IPS DF 4.7 (cell line): ENCODE data around the gene SLC6A3.

ENCODE experiments used
- DNase-seq: peaks from one replicate; pipeline ENCODE4 v3.0.0-alpha.2; 2013; ENCODE audit warnings: low spot score; ENCODE audit errors: extremely low read depth

SLC6A3 gene

GRCh38 chr5:1442222-1443145 lies 2.8 kb downstream of the SLC6A3 start:
- no peak for DNase-seq

- DNase-seq: no peak
Observed at GRCh38 chr5:1441166-1441865, 3.9 kb downstream of the SLC6A3 start.

DNA sequence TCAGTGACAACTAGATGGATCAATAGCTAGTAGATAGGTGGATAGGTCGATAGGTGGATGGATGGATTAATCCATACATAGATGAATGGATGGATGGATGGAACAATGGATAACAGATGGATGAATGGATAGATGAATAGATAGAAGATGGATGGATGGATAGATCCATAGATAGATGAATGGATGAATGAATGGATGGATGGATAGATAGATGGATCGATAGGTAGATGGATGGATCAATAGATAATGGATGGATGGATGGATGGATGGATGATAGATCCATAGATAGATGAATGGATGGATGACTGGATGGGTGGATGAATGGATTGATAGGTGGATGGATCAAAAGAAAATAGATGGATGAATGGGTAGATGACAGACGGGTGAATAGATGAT lies 5.1 kb downstream of the SLC6A3 start:
- no peak for DNase-seq

DNA sequence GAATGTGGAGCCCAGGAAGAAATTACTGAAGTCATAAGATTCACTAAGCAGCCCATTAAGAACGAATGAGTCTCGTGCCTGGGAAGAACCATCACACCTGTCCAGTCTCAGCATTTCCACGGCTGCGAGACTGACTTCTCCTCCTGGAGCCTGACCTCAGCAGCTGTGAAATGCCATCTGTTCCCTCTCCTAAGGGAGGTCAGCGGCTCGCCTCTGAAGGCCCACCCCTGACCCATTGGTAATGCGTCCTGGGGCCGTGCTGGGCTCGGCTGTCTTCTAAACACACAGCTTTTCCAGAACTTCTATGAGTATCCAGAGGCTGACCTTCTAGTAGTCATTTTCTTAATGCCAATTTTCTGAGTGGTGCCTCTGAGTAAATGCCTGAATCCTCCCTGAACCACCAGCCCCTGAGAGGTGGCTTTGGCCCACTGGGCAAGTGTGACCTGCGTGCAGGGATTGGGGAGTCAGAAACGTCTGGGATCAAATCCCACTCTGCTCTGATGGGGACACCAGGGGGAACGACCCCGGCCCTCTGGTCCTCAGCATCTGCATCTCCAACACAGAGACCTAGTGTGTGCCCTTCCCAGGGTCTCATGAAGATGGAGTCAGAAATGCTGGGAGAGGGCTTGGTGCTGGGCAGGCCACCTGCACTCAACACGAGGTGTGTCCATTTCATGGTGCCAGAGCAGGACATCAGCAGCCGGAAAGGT lies 5.7 kb downstream of the SLC6A3 start:
- DNase-seq: no peak

- no peak for DNase-seq
Observed at GRCh38 chr5:1438871-1439270, 6.4 kb downstream of the SLC6A3 start.

DNA sequence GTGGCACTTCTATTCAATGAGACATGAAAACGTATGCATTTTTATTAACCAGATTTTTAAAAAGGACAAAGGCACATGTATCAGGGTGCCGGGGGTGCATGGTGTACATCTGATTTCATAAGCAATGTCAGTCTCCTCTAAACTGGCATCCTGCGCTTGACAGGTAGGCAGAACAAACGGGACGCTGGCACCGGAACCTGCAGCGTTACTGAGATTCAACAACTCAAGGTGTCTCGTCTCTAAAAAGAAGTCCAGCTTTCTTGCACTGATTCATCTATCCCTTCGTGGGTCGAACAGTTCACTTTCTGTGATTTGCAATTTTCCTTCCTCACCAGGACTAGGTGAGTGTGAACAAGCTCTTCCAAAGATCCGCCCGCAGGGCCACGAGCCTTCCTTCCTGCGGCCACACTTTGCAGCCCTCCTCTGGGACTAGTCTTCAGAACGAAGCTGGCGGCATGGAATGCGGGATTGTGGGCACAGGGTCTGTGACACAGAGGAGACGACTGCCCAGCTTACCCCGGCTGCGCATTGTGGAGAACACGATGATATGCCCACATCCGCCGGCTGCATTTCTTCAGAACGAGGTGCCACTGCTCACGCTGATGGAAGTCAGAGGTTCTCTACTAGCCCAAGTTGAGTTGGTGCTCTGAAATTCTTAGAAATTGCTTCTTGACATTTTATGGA lies 7.2 kb downstream of the SLC6A3 start:
- DNase-seq: no peak

GRCh38 chr5:1437226-1437829 lies 7.9 kb downstream of the SLC6A3 start:
- no peak for DNase-seq

DNA sequence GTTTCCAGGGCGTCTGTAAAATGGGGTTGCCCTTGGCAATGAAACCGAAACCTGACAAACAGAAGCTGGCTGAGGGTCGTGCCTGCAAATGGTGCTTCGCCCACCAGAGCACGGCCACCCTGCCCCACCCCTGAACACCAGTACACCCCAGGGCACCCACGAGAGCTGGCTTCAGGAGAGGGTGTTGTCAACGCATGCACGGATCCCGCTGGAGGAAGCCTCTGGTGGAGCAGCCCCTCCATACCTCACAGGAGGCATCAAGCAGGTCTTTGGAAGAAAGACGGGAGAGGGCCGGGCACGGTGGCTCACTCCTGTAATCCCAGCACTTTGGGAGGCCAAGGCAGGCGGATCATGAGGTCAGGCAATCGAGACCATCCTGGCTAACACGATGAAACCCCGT lies 8.6 kb downstream of the SLC6A3 start:
- DNase-seq: no peak

GRCh38 chr5:1436036-1436435 lies 9.2 kb downstream of the SLC6A3 start:
- DNase-seq: no peak

DNA sequence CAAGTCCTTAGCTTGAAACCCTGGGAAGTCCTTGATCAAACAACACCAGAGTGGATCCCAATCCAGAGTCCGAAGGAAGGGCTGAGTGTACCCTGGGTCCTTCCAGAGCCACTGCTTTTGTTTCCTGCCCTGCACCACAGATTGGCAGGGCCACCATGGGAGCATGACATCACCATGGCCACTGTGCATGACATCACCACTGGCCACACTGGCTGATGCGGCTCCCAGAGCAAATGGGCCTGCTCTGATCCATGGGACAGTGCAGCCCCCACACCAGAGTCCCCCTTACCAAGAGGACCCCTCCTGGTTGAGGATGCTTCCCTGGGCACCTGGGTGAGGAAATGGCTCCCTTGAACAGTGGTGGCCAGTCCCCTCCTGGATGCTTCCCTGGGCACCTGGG lies 9.9 kb downstream of the SLC6A3 start:
- DNase-seq: no peak

- DNase-seq: no peak
Observed at GRCh38 chr5:1432296-1432695, 12.9 kb downstream of the SLC6A3 start.

GRCh38 chr5:1431896-1432295 lies 13.3 kb downstream of the SLC6A3 start:
- DNase-seq: no peak

DNA sequence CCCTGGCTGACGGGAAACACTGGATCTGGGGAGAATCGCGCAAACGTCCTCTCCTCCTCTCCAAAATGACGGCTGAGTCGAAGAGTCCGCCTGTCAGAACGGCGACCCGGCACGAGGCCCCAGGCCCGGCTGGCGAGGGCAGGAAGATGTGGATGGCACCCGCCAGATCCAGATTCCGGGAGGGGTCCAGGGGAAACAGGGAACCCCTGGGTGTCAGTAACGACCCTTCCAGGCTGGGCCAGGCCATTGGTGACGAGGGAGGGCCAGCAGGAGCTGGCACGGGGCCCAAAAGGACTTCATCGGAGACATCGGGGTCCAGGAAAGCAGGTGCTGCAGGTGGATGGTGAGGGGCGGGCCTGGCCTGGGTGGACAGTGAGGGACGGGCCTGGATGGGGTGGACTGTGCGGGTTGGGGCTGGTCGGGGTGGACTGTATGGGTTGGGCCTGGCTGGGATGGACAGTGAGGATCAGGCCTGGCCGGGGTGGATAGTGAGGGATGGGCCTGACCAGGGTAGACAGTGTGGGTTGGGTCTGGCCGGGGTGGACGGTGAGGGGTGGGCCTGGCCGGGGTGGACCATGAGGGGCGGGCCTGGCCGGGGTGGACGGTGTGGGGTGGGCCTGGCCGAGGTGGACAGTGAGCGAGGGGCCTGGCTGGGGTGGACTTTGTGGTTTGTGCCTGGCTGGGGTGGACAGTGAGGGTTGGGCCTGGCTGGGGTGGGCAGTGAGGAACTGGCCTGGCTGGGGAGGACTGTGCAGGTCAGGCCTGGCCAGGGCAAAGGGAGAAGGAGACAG lies 14.0 kb downstream of the SLC6A3 start:
- DNase-seq: no peak

DNA sequence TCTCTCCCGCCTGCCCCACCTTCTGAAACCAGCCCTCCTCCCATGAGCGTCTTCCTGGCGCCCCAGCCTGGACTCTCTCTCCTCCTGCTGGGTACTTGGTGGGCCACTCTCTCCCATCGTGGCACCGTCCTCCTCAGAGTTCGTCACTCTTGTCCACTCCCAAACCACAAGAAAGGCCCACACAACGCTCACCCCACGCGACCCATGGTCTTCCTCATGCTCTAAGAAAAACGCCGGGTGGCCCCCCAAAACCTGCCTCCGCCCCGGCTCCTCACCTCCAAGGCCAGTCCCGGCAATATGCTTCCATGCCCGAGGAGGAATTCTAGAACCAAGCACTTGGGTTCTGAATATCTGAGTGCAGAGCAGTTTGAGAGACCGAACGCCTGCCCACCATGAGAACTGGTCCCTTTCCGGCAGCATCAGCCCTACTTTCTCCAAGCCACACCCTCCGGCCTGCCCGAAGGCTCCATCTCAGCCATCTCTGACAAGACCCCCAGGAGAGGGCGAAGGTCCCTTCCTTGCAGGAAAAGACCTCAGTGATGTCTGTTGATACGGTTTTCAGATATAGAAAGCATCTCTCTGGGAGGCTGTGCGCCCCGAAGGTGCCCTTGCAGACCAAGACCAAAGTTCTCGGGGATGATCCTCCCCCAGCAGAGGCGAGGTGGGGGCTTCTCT lies 15.0 kb downstream of the SLC6A3 start:
- DNase-seq: no peak

- no peak for DNase-seq
Observed at GRCh38 chr5:1429496-1429895, 15.7 kb downstream of the SLC6A3 start.

GRCh38 chr5:1429066-1429465 lies 16.2 kb downstream of the SLC6A3 start:
- DNase-seq: no peak

- DNase-seq: no peak
Observed at GRCh38 chr5:1428107-1428506, 17.1 kb downstream of the SLC6A3 start.

DNA sequence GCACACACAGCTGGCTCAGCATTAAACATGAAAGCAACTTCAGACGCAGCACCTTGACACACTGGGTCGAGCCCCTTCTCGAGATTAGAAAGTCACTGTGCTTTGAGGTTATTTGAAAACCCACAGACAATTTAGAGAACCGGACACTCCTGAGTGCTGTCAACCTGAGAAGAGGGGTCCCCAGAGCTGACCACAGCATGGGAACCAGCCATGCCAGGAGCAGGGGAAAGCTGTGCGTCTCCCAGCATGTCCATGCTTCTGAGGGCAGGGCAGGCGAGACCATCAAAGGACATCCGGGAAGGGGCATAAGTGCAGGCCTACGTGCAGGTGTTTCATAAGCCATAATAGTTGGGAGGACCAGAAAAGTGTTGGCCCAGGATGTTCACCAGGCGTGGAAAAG lies 20.5 kb downstream of the SLC6A3 start:
- DNase-seq: no peak

DNA sequence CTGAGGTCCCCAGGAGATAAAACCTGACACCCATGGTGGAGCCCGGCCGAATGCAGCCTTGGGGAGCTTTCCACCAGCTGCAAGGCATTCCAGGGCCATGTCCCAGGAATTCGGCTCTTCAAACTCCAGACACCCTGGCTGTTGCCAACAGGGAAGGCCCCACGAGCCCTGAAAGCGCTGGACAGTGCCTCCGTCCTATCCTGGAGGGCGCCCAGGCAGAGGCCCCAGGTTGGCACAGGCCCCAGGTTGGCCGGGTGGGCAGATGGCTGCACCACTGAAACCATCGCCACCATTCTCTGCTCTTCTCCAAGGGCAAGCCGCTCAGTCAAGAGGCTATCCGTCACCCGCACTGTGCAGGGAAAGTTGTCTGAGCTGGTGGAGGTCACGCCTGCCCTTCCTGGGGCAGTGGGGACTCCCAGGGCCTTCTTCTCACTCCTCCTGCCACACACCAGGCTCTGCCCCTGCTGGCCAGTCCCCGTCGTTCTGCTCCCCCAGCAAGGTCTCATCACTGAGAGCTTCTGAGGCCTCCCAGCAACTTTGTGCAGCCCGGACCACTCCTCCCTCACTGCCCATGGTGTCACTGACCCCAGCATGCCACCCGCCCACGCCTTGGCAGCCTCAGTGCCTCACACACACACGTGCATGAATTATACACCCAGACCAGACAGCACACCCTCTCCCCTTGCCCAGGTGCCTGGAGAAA lies 21.2 kb downstream of the SLC6A3 start:
- DNase-seq: no peak
